ENCODE data around the gene DPPA2.

- TF ChIP-seq CTCF (IDR thresholded peaks at IDR 0.05) (no peak), EZH2 (IDR thresholded peaks at IDR 0.05) (no peak), EZH2phosphoT487 (IDR thresholded peaks at IDR 0.05) (no peak)
Measured at GRCh38 chr3:109268181-109268580, 48.1 kb downstream of the DPPA2 start.
